HG03439 (cell line): ENCODE results near the gene DAPK3.
"Not testable (repeated sequence)": the region's sequence is repeated elsewhere in the genome, so short reads cannot be mapped to it uniquely, and the experiment has no call there.

Source experiments
- ATAC-seq: cut with Tn5 transposase; IDR thresholded peaks from one replicate; pipeline ENCODE4 v1.9.1; 2021; ENCODE audit warnings: mild to moderate bottlenecking, moderate library complexity; ENCODE audit not compliant: unreplicated experiment

Gene DAPK3

DNA sequence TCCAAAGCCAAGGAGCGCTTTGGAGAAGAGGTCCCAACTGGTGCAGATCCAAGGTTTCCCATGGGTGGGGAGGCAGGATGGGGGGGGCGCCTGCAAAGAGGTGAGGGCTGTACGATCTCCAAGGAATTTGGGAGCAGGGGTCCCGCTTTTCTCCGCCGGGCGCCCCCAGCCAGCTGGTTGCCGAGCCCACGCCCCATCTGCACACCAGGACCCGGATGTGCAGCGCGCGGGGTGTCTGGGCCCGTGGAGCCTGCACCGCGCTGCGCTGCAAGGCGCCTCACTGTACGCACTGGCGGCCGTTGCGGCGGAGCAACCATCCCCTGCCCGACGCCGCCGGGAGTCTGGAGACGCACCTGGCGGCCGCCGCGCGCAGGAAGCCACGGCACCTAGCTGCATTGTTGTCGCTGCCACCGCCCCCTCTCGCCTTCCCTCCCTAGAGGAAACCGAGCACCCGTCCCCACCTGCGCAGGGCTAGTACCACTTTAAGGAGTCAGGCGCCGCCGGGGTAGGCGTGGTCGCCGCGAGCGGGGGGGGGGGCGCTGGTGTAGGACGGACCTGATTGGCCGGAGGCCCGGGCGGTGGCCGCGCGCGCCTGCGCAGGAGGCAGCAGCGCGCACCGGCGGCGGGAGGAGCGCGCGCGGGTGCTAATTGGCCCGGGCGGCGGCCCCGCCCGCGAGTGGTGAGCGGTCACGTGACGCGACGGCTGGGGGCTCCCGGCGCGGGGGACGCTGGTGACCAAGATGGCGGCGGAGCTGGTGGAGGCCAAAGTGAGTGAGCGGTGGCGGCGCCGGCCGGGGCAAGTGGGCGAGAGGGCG lies 36.3 kb upstream of the DAPK3 start, which contains the start of gene PIAS4:
PIAS4 (plus strand) TSS at position 716 of the 815 bp plus-strand sequence; CDS start at position 741, 25 bp downstream.
- peak; percentile 80 for ATAC-seq

DNA sequence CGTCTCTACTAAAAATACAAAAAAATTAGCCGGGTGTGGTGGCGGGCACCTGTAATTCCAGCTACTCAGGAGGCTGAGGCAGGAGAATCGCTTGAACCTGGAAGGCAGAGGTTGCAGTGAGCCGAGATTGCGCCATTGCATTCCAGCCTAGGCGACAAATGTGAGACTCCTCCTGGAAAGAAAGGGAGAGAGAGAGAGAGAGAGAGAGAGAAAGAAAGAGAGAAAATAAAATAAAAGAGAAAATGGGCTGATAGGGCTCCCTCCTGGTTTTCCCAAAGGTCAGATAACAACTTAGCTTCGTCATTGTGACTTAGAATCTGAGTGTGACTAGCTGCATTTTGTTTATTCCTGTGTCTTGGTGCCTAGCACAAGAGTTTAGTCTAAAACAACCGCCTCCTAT lies 34.5 kb upstream of the DAPK3 start:
- not testable (repeated sequence) for ATAC-seq

DNA sequence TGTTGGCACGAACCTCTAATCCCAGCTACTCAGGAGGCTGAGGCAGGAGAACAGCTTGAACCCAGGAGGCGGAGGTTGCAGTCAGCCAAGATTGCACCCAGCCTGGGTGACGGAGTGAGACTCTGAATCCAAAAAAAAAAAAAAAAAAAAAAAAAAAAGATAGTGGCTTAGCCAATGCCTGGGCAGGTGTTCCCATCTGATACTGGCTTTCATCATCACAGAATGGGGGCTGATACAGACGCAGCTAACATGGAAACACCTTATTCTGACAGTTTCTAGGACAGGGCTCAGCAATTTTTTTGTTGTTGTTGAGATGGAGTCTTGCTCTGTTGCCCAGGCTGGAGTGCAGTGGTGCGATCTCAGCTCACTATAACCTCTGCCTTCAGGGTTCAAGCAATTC lies 29.9 kb upstream of the DAPK3 start:
- not testable (repeated sequence) for ATAC-seq

DNA sequence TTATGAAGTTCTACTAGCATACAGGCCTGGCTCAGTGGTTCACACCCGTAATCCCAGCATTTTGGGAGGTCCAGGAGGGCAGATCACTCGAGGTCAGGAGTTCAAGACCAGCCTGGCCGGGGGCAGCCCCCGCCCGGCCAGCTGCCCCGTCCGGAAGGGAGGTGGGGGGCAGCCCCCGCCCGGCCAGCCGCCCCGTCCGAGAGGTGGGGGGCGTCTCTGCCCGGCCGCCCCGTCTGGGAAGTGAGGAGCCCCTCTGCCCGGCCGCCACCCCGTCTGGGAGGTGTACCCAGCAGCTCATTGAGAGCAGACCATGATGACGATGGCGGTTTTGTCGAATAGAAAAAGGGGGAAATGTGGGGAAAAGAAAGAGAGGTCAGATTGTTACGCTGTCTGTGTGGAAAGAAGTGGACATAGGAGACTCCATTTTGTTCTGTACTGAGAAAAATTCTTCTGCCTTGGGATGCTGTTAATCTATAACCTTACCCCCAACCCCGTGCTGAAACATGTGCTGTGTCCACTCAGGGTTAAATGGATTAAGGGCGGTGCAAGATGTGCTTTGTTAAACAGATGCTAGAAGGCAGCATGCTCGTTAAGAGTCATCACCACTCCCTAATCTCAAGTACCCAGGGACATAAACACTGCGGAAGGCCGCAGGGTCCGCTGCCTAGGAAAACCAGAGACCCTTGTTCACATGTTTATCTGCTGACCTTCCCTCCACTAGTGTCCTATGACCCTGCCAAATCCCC lies 27.9 kb upstream of the DAPK3 start:
- not testable (repeated sequence) for ATAC-seq

- no peak for ATAC-seq
Observed at GRCh38 chr19:3995607-3996006, 24.7 kb upstream of the DAPK3 start.

- no peak for ATAC-seq
Observed at GRCh38 chr19:3990815-3991117, 19.9 kb upstream of the DAPK3 start.

- peak; percentile 36 for ATAC-seq
Observed at GRCh38 chr19:3987619-3988371, 16.9 kb upstream of the DAPK3 start.

DNA sequence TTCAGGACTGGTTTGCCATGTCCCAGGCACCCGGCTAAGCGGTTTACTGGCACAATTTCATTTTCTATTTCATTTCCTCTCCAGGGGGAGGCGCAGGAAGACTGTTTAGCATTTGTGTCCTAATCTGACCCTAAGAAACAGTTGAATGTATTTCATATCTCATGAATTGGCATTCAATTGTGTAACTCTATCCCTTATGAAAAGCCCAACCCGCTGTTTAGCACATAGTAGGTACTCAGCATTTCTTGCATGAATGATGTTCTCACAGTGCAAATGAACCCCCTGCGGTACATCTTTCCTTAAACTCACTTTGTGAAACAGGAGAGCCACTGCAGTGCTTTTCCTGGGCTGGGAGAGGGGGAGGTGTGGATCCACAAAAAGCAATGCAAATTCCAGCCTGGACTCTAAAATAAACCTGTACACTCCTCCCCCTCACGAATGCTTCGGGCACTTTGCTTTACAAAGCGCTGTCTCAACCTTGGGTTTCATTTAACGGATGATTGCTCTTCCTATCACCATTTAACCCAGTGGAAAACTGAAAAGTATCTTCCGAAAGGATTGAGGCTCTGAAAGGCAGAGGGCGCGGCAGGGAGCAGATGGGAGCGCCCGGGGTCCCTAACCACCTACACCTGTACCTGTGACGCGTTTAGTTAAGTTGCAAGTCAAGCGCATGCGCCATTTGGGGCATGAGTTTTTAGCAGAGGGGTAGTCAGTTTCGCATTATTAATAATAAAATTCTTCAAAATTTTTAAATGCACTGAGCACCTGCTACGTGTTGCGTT lies 15.6 kb upstream of the DAPK3 start:
- no peak for ATAC-seq

- ATAC-seq = no peak
Observed at GRCh38 chr19:3985643-3986259, 14.9 kb upstream of the DAPK3 start.

- peak; percentile 38 for ATAC-seq
Observed at GRCh38 chr19:3984908-3985642, 14.2 kb upstream of the DAPK3 start, which contains the start of gene EEF2. EEF2 (minus strand) TSS chr19:3985463; CDS start chr19:3985380, 83 bp downstream.

GRCh38 chr19:3984584-3984907 lies 13.6 kb upstream of the DAPK3 start:
- ATAC-seq = no peak

DNA sequence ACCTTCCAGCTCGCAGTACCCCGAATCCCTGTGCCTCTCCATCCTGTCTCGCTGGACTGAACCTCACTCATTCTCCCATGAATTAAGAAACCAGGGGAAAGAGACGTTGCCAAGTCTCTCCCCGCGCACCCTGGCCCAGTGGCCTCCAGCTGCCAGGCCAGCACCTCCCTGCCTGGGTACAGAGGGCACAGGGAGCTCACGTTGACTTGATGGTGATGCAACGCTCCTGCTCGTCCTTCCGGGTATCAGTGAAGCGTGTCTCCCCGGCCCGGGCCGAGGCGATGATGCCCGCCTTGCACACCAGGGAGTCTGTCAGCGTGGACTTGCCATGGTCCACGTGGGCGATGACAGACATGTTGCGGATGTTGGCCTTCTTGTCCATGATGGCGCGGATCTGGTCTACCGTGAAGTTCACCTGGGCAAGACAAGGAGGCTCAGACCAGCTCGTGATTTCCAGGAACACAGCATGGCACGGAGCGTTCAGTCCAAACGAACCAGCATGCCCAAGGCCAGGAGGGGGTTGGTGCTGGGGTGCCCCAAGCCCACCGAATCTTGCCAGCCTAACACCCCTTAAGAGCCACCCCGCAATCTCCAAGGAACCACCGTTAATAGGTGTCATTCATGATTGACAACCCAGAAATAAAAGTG lies 13.2 kb upstream of the DAPK3 start:
- no peak for ATAC-seq

DNA sequence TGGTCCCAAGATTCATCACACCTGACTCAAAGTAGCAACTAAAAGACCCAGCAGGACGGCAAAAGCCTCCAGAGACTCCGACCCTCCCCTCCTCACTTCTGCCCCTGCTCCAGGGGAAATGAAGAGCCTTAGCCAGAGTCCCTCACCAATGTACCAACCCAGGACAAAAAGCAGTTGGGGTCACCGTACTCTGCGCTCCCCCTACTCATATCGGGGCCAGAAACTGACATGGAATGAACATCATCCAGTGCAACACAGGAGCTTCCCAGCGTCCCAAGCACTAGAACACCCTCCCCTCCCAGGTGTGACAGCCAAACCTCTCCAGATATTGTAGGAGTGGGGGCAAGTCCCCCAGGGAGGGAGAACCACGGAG lies 12.6 kb upstream of the DAPK3 start:
- ATAC-seq = no peak

DNA sequence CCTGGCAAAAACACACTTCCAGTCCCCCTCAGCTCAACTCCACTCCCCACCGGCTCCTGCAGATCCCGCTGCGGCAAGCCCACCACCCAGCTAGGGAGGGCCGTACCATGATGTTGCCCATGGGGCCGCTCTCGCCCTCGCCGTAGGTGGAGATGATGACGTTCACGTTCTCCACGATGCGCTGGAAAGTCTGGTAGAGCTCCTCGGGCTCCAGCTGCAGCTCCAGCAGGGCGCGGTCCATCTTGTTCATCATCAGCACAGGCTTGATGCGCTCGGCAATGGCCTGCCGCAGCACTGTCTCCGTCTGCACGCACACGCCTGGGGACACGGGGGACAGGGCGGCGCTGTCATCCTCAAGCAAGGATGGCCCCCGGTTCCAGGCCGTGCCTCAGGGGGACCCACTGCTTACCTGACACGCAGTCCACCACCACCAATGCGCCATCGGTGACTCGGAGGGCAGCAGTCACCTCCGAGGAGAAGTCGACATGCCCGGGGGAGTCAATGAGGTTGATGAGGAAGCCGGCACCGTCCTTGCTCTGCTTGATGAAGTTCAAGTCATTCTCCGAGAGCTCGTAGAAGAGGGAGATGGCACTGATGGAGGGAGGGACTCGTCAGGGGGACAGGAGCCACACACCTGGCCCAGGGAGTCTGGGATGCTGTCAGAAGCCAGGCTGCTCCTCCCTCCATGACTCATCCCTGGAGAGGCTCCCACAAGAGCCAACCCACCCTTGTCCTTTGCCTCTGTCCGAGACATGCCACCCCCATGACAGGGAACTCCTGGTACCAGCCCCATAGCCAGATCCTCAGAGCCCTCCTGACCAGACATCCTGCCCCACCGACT lies 12.0 kb upstream of the DAPK3 start:
- ATAC-seq = no peak

DNA sequence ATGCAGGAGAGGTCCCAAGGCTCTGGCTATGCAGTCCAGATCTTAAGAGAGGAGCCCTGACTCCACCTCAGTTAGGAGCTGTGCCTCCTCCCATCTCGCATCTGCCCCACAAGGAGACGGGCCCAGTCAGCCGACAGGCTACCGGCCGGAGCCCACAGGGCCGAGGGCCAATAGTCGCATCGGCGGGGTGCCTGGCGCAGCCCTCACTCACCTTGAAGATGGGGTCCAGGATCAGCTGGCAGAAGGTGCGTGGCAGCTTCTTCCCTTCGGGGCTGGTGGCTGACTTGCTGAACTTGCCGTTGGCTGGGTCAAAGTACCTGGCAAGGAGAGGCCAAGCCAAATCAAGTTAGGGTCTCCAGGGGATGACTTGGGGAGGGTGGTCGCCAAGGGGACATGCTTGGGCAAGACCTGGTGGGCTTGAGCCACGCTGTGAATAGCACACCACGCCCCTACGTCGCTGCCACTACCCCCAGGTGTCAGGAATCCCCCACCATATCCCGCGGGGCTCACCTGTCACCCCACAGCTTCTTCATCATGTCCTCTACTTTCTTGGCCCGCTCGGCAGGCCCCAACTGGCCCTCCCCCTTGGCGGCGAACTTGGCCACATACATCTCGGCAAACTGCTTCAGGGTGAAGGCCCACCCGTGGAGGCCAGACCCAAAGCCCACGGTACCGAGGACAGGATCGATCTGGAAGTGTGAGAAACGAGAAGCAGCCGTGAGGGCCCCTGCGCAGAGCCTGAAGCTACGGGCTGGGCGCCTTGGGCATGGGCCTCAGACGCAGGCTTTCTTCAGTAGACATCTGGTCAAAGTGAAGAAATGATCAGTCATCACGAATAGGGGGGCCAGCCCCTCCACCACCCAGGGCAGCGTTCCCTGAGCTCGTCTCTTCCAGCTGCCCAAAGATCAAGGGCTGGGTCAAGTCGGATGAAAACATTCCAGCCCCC lies 11.1 kb upstream of the DAPK3 start:
- no peak for ATAC-seq

GRCh38 chr19:3981373-3981735 lies 10.5 kb upstream of the DAPK3 start:
- no peak for ATAC-seq
